ENCODE results near the gene KIFC1. TPM values are rescaled to one million over a fixed set of nuclear protein-coding genes. Genes with fewer than 3 reads are reported as not detected.
A peak's percentile ranks its signal among the peaks of the same experiment; 100 is the strongest.

The KIFC1 gene
- total RNA-seq, 2 donors from 2014 or later = 4.1 to 14.7 TPM

- intact Hi-C loops (cut with DNase I, micrococcal nuclease) = no loop called here
- DNase-seq = peak; percentile 61 to 76
- ATAC-seq = no peak
Observed at GRCh38 chr6:33419580-33420490, 28.2 kb downstream of the KIFC1 start, which contains the start of gene SYNGAP1. TSS of gene SYNGAP1 (plus strand) at chr6:33420065. CDS start at chr6:33420265, 200 bp downstream.

GRCh38 chr6:33420491-33421343, 29.1 kb downstream of the KIFC1 start:
- no peak for ATAC-seq
- intact Hi-C loops (cut with DNase I, micrococcal nuclease) = no loop called here
- no peak for DNase-seq

GRCh38 chr6:33421344-33421643, 29.7 kb downstream of the KIFC1 start:
- intact Hi-C loops (cut with DNase I, micrococcal nuclease) = no loop called here
- ATAC-seq (no peak), DNase-seq (no peak)

- DNase-seq (no peak), ATAC-seq (no peak)
- intact Hi-C loops (cut with DNase I, micrococcal nuclease) = no loop called here
Observed at GRCh38 chr6:33423777-33424176, 32.2 kb downstream of the KIFC1 start.

GRCh38 chr6:33424855-33425667, 33.4 kb downstream of the KIFC1 start:
- ATAC-seq (peak; percentile 12), DNase-seq (no peak)
- intact Hi-C loops (cut with DNase I, micrococcal nuclease) = no loop called here

GRCh38 chr6:33425668-33426577, 34.3 kb downstream of the KIFC1 start:
- intact Hi-C loops (cut with DNase I, micrococcal nuclease) = no loop called here
- DNase-seq = peak; percentile 92 to 93
- ATAC-seq = peak; percentile 74

- DNase-seq (no peak), ATAC-seq (no peak)
- intact Hi-C loops (cut with DNase I, micrococcal nuclease) = no loop called here
Observed at GRCh38 chr6:33426590-33427511, 35.2 kb downstream of the KIFC1 start.

GRCh38 chr6:33427585-33428223, 36.1 kb downstream of the KIFC1 start:
- intact Hi-C loops (cut with DNase I, micrococcal nuclease) = no loop called here
- peak; percentile 57 to 79 for DNase-seq
- peak; percentile 21 for ATAC-seq

- ATAC-seq = peak; percentile 42
- no peak for DNase-seq
- intact Hi-C loops (cut with DNase I, micrococcal nuclease) = no loop called here
Observed at GRCh38 chr6:33428224-33428965, 36.8 kb downstream of the KIFC1 start.

GRCh38 chr6:33428966-33429749, 37.5 kb downstream of the KIFC1 start:
- intact Hi-C loops (cut with DNase I, micrococcal nuclease) = no loop called here
- DNase-seq (no peak), ATAC-seq (no peak)

- DNase-seq (no peak), ATAC-seq (no peak)
- intact Hi-C loops (cut with DNase I, micrococcal nuclease) = no loop called here
Observed at GRCh38 chr6:33429750-33430052, 38.1 kb downstream of the KIFC1 start.

- no peak for ATAC-seq
- no peak for DNase-seq
Observed at GRCh38 chr6:33430334-33430733, 38.7 kb downstream of the KIFC1 start.

GRCh38 chr6:33430991-33431879, 39.6 kb downstream of the KIFC1 start:
- intact Hi-C loops (cut with DNase I, micrococcal nuclease) = no loop called here
- DNase-seq = peak; percentile 69 to 72
- peak; percentile 32 for ATAC-seq

More at GRCh38 chr6:33430334-33430733, 38.7 kb downstream of the KIFC1 start:
- intact Hi-C loops (cut with DNase I, micrococcal nuclease) = no loop called here

- intact Hi-C loops (cut with DNase I, micrococcal nuclease) = no loop called here
- ATAC-seq (no peak), DNase-seq (no peak)
Observed at GRCh38 chr6:33431880-33432541, 40.4 kb downstream of the KIFC1 start.
